ENCODE measurements around the gene LRRN4. TPM values are rescaled to one million over a fixed set of nuclear protein-coding genes. Genes with fewer than 3 reads are reported as not detected.

The LRRN4 gene
- total and polyA plus RNA-seq, 2 of the 8 experiments (the other 6 are each of a cell fraction or from before 2014, with no cell fraction given) = 0.21 to 0.89 TPM

DNA sequence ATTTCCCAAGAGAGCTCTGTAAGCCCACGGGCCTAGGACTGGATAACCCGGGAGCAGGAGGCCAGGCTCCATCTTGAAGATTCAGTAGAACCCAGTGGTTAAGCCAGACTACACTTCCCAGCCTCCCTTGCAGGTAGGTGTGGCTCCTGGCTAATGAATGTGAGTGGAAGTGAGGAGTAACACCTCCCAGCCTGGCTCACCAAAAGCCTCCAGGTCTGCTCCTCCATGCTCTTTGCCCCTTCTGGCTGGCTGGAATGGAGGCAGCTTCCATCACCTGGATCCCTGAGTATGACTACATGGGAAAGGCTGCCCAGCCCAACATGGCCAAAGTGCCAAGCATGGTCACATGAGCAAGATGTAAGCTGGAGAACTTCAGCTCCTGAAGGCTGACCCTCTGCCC is 9.7 kb downstream of the LRRN4 start:
- Histone ChIP-seq H3K79me2 (ENCODE audit: control insufficient read depth in 1 of 2, insufficient read depth in 2 of 2, low read length in 2 of 2) (no peaks in the 10 kb centered on the region), H4K8ac (ENCODE audit: extremely low read depth, insufficient read depth, low read length) (peak overlapping the region; percentile 20; the same call in 1 of the 2 replicates), H3K14ac (ENCODE audit: insufficient read length) (no peak overlapping the region), H3K18ac (ENCODE audit: extremely low read depth, low read length) (no peak overlapping the region), H3K9ac (replicated peaks in 1 of 4; ENCODE audit: extremely low read depth in 1 of 4, low read depth in 3 of 4, low read length in 3 of 4) (no peak overlapping the region), H3K56ac (replicated peaks; ENCODE audit: insufficient read length, low read depth, low read length) (no peak overlapping the region), H3K9me3 (ENCODE audit: insufficient read depth in 2 of 2, low read depth in 1 of 2, low read length in 1 of 2) (no peaks in the 10 kb centered on the region), H2BK20ac (ENCODE audit: low read length) (no peak overlapping the region), H2BK120ac (replicated peaks; ENCODE audit: low read depth, low read length) (no peak overlapping the region), H2BK5ac (ENCODE audit: low read depth, low read length) (no peak overlapping the region), H3K23me2 (ENCODE audit: low read depth, low read length) (no peaks in the 10 kb centered on the region), H2BK15ac (ENCODE audit: low read length) (no peak overlapping the region), H4K91ac (replicated peaks; ENCODE audit: insufficient read length, low read length) (no peak overlapping the region), H3K4me1 (replicated peaks in 1 of 4; ENCODE audit: control insufficient read depth in 3 of 4, insufficient read depth in 4 of 4, low read length in 3 of 4) (no peaks in the 10 kb centered on the region), H2AFZ (ENCODE audit: low read length) (0 out of 2 replicates have a peak overlapping the region, but pooled peaks have one; percentile 9), H3K79me1 (ENCODE audit: low read depth, low read length) (no peaks in the 10 kb centered on the region), H3K4me2 (ENCODE audit: insufficient read depth in 1 of 2, low read depth in 2 of 2, low read length in 2 of 2) (no peak overlapping the region), H4K20me1 (replicated peaks in 1 of 2; ENCODE audit: control insufficient read depth in 1 of 2, insufficient read depth in 2 of 2, low read length in 2 of 2) (no peaks in the 10 kb centered on the region), H3K27ac (ENCODE audit: low read depth, low read length) (no peak overlapping the region), H2AK5ac (ENCODE audit: low read depth, low read length) (no peak overlapping the region), H3K4me3 (ENCODE audit: extremely low read depth in 1 of 4, insufficient read depth in 2 of 4, low read depth in 3 of 4, low read length in 4 of 4) (no peak overlapping the region), H3K23ac (ENCODE audit: insufficient read length) (no peak overlapping the region), H3K4ac (replicated peaks; ENCODE audit: insufficient read length, low read depth, low read length) (no peak overlapping the region), H3K27me3 (replicated peaks in 1 of 4; ENCODE audit: control insufficient read depth in 3 of 4, extremely low read depth in 1 of 4, insufficient read depth in 3 of 4, low read length in 3 of 4) (peaks cover 0 to 2% (median under 1%) of the 10 kb centered on the region in 4 experiments; a peak in 2 of 7 replicates), H4K5ac (ENCODE audit: insufficient read length, low read depth, low read length) (peak overlapping the region; percentile 18), H3K36me3 (ENCODE audit: control insufficient read depth in 2 of 4, insufficient read depth in 4 of 4, low read length in 3 of 4) (peaks cover 0 to 10% (median 6%) of the 10 kb centered on the region in 4 experiments; a peak in 5 of 8 replicates), H2BK12ac (ENCODE audit: low read depth, low read length) (no peak overlapping the region)
- ChIA-PET POLR2A (ENCODE audit: partially characterized antibody) (interaction anchor here (2.3 kb wide), 1 partner anchor 10 kb away, joined by 8 read pairs; no protein-coding TSS in a partner anchor), CTCF (ENCODE audit: partially characterized antibody) (interaction anchor here (1.8 kb wide), 2 partner anchors 11 to 30 kb away, joined by 6 to 10 read pairs; no protein-coding TSS in a partner anchor)
- FAIRE-seq (no peak), DNase-seq (ENCODE audit: low read depth in 1 of 2, low spot score in 2 of 2) (no peak)
- WGBS, 2 experiments (ENCODE audit: extremely low coverage in 1 of 2, insufficient coverage in 1 of 2, insufficient read length in 1 of 2, insufficient replicate concordance in 2 of 2, low coverage in 1 of 2, low lambda C conversion rate in 2 of 2, missing lambda C conversion rate in 1 of 2) = 96% methylated on average over 2 of the region's 2 CpGs; no CpG with 5 or more reads in 1 of the 2 experiments

Measured in H1 (cell line).